Osteocyte (in vitro differentiated cells): ENCODE measurements around the gene CKS1B. TPM values are rescaled to one million over a fixed set of nuclear protein-coding genes. Genes with fewer than 3 reads are reported as not detected.

ENCODE experiments used
- DNase-seq: peaks from one replicate; pipeline ENCODE4 v3.0.0; 2021; ENCODE audit warnings: mixed read lengths; ENCODE audit not compliant: unreplicated experiment; ENCODE audit errors: extremely low spot score
- H3K27ac Mint-ChIP-seq: one replicate; pipeline ENCODE4 v1.8.0; 2021; ENCODE audit warnings: mild to moderate bottlenecking, mixed read lengths; ENCODE audit not compliant: unreplicated experiment
- H3K27me3 Mint-ChIP-seq: one replicate; pipeline ENCODE4 v1.8.0; 2021; ENCODE audit warnings: mixed read lengths; ENCODE audit not compliant: unreplicated experiment
- H3K36me3 Mint-ChIP-seq: one replicate; pipeline ENCODE4 v1.8.0; 2021; ENCODE audit warnings: mixed read lengths; ENCODE audit not compliant: unreplicated experiment
- H3K4me1 Mint-ChIP-seq: one replicate; pipeline ENCODE4 v1.8.0; 2021; ENCODE audit warnings: mixed read lengths; ENCODE audit not compliant: unreplicated experiment
- H3K4me3 Mint-ChIP-seq: one replicate; pipeline ENCODE4 v1.8.0; 2021; ENCODE audit warnings: mild to moderate bottlenecking, moderate library complexity, mixed read lengths; ENCODE audit not compliant: unreplicated experiment
- H3K9me3 Mint-ChIP-seq: one replicate; pipeline ENCODE4 v1.8.0; 2021; ENCODE audit warnings: mixed read lengths; ENCODE audit not compliant: unreplicated experiment
- CTCF ChIP-seq: fragments of 200-600 bp; sonication (generic); IDR thresholded peaks from 2 replicates; pipeline ENCODE4 v1.5.0; 2021; ENCODE audit warnings: antibody characterized with exemption, mild to moderate bottlenecking, moderate library complexity
- total RNA-seq: library from RNA; stranded (reverse); gene quantifications from 2 replicates; pipeline ENCODE4 v1.2.1, GENCODE V29; 2021

The CKS1B gene
- total RNA-seq, 1 donor from 2014 or later, result 38.5 TPM

- no peak for DNase-seq
Observed at GRCh38 chr1:154943649-154944400, 30.7 kb upstream of the CKS1B start.

GRCh38 chr1:154944401-154945159 lies 29.9 kb upstream of the CKS1B start:
- no peaks in the 10 kb centered on the region for H3K9me3 Mint-ChIP-seq
- no peak for DNase-seq
- no peak overlapping the region for H3K4me3 Mint-ChIP-seq
- no peaks in the 10 kb centered on the region for H3K4me1 Mint-ChIP-seq
- no peak overlapping the region for H3K27ac Mint-ChIP-seq
- H3K36me3 Mint-ChIP-seq, result peaks cover 9% of the 10 kb centered on the region
- no peak for TF ChIP-seq CTCF
- no peaks in the 10 kb centered on the region for H3K27me3 Mint-ChIP-seq

More at GRCh38 chr1:154943649-154944400, 30.7 kb upstream of the CKS1B start:
- peak overlapping the region; percentile 37 for H3K27ac Mint-ChIP-seq
- H3K27me3 Mint-ChIP-seq, result no peaks in the 10 kb centered on the region
- peaks cover 8% of the 10 kb centered on the region for H3K36me3 Mint-ChIP-seq
- no peaks in the 10 kb centered on the region for H3K9me3 Mint-ChIP-seq
- peaks cover 3% of the 10 kb centered on the region for H3K4me1 Mint-ChIP-seq
- TF ChIP-seq CTCF, result peak; percentile 80
- H3K4me3 Mint-ChIP-seq, result no peak overlapping the region

- no peaks in the 10 kb centered on the region for H3K9me3 Mint-ChIP-seq
- H3K36me3 Mint-ChIP-seq, result peaks cover 9% of the 10 kb centered on the region
- no peak for DNase-seq
- TF ChIP-seq CTCF, result no peak
- H3K27me3 Mint-ChIP-seq, result no peaks in the 10 kb centered on the region
- no peak overlapping the region for H3K4me3 Mint-ChIP-seq
- no peak overlapping the region for H3K27ac Mint-ChIP-seq
- no peaks in the 10 kb centered on the region for H3K4me1 Mint-ChIP-seq
Observed at GRCh38 chr1:154945160-154945961, 29.1 kb upstream of the CKS1B start.

GRCh38 chr1:154945962-154946850 lies 28.3 kb upstream of the CKS1B start:
- Mint-ChIP-seq H3K9me3 (no peaks in the 10 kb centered on the region), H3K4me1 (no peaks in the 10 kb centered on the region), H3K36me3 (peaks cover 14% of the 10 kb centered on the region), H3K4me3 (no peak overlapping the region), H3K27me3 (no peaks in the 10 kb centered on the region), H3K27ac (no peak overlapping the region)
- DNase-seq, result no peak
- no peak for TF ChIP-seq CTCF
